ENCODE measurements around the gene SPATA31D3.

DNA sequence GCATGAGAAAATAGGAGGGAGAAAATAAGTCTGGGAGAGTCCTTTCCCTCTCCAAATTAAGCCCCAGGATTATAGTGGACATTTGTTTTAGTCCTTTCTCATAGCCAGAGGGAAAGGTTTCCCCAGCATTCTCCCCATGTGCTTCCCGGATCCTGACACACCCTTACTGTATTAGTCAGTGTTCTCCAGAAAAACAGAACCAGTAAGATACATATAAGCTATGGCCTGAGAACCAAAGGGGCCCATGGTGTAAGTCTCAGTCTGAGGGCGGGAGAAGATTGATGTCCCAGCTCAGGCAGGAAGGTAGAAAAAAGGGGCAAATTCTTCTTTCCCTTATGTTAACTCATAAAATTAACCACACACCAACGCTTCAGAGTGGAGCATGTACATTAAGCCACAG, 40.7 kb upstream of the SPATA31D3 start:
- no peak for TF ChIP-seq POLR2A (IDR thresholded peaks at IDR 0.05)
- TF ChIP-seq, protein P1, sequence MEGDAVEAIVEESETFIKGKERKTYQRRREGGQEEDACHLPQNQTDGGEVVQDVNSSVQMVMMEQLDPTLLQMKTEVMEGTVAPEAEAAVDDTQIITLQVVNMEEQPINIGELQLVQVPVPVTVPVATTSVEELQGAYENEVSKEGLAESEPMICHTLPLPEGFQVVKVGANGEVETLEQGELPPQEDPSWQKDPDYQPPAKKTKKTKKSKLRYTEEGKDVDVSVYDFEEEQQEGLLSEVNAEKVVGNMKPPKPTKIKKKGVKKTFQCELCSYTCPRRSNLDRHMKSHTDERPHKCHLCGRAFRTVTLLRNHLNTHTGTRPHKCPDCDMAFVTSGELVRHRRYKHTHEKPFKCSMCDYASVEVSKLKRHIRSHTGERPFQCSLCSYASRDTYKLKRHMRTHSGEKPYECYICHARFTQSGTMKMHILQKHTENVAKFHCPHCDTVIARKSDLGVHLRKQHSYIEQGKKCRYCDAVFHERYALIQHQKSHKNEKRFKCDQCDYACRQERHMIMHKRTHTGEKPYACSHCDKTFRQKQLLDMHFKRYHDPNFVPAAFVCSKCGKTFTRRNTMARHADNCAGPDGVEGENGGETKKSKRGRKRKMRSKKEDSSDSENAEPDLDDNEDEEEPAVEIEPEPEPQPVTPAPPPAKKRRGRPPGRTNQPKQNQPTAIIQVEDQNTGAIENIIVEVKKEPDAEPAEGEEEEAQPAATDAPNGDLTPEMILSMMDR (IDR thresholded peaks at IDR 0.05), result no peak

All from gastroesophageal sphincter (tissue), 3 donors.